B cell (primary cell): ENCODE data around the gene CERCAM. TPM values are rescaled to one million over a fixed set of nuclear protein-coding genes. Genes with fewer than 3 reads are reported as not detected.

Experiments used
- ATAC-seq: fragments of 200-7000 bp; cut with Tn5 transposase; one replicate; pipeline ENCODE4 v1.10.0; 2021; ENCODE audit warnings: low read depth, mild to moderate bottlenecking, moderate number of reproducible peaks, moderate library complexity
- CTCF ChIA-PET: fragments of 350-600 bp; sonication (Branson Sonifier 250); formaldehyde crosslinking; loops from one replicate; lab custom pipeline; 2021; ENCODE audit warnings: antibody characterized with exemption, inconsistent platforms; lab: Charles Lee
- POLR2A ChIA-PET: fragments of 350-600 bp; sonication (Branson Sonifier 250); formaldehyde crosslinking; loops from one replicate; lab custom pipeline; 2021; ENCODE audit warnings: antibody characterized with exemption; lab: Charles Lee
- DNase-seq: peaks from one replicate; pipeline ENCODE4 v3.0.0; 2013
- H2AFZ ChIP-seq: 2 replicates; pipeline ENCODE4 v1.6.1; 2012; ENCODE audit warnings: mild to moderate bottlenecking, low read depth, low read length; ENCODE audit not compliant: insufficient read depth, poor library complexity, severe bottlenecking
- H3K27ac ChIP-seq, 2 donors: 1 replicate in 1 of 2; 2 replicates in 1 of 2; pipeline ENCODE4 v1.5.1; 2012 to 2013; ENCODE audit warnings: low read length in 2 of 2, mild to moderate bottlenecking in 2 of 2, moderate library complexity in 1 of 2
- H3K27me3 ChIP-seq, 4 experiments: fragments of 200-600 bp in 1 of 4; sonication (generic) in 1 of 4; replicated peaks in 1 of 4; 1 replicate in 2 of 4; 2 replicates in 2 of 4; pipeline versions ENCODE4 v1.6.1 to v1.7.0; 2013 to 2016; ENCODE audit warnings: low read length in 3 of 4, mild to moderate bottlenecking in 2 of 4, mixed read lengths in 1 of 4, moderate library complexity in 1 of 4; ENCODE audit not compliant: insufficient read depth in 4 of 4, control insufficient read depth in 3 of 4; ENCODE audit errors: control extremely low read depth in 1 of 4
- H3K36me3 ChIP-seq, 2 experiments: replicated peaks in 1 of 2; 1 replicate in 1 of 2; 2 replicates in 1 of 2; pipeline versions ENCODE4 v1.6.1 to v1.7.1; 2013; ENCODE audit warnings: low read length in 1 of 2; ENCODE audit not compliant: insufficient read depth in 2 of 2, control insufficient read depth in 1 of 2; ENCODE audit errors: control extremely low read depth in 1 of 2, extremely low read depth in 1 of 2
- H3K4me1 ChIP-seq, 2 donors: fragments of 200-600 bp in 1 of 2; sonication (generic) in 1 of 2; 1 replicate in 1 of 2; 2 replicates in 1 of 2; pipeline versions ENCODE4 v1.5.1 to v1.6.1; 2013 to 2017; ENCODE audit warnings: low read length in 2 of 2; ENCODE audit not compliant: control insufficient read depth in 2 of 2, insufficient read depth in 2 of 2
- H3K4me2 ChIP-seq: replicated peaks from 2 replicates; pipeline ENCODE3; 2012; ENCODE audit warnings: mild to moderate bottlenecking, low read depth, low read length; ENCODE audit not compliant: poor library complexity, severe bottlenecking
- H3K4me3 ChIP-seq, 5 experiments: fragments of 200-600 bp in 1 of 5; sonication (generic) in 1 of 5; 1 replicate in 3 of 5; 2 replicates in 2 of 5; pipeline versions ENCODE4 v1.5.1 to v1.7.0; 2011 to 2016; ENCODE audit warnings: low read length in 4 of 5, mild to moderate bottlenecking in 4 of 5, low read depth in 2 of 5, control low read depth in 1 of 5, moderate library complexity in 1 of 5; ENCODE audit not compliant: insufficient read depth in 1 of 5; ENCODE audit errors: control extremely low read depth in 1 of 5, extremely low read depth in 1 of 5
- H3K79me2 ChIP-seq: fragments of 200-600 bp; sonication (generic); one replicate; pipeline ENCODE4 v1.6.0; 2016; ENCODE audit warnings: low read length; ENCODE audit not compliant: control insufficient read depth, insufficient read depth
- H3K9ac ChIP-seq: fragments of 200-600 bp; sonication (generic); 2 replicates; pipeline ENCODE4 v1.6.1; 2017; ENCODE audit warnings: mild to moderate bottlenecking, low read length, moderate library complexity
- H3K9me3 ChIP-seq, 3 donors: one replicate each; pipeline versions ENCODE4 v1.6.1 to v1.7.1; 2013; ENCODE audit warnings: low read length in 2 of 3; ENCODE audit not compliant: control insufficient read depth in 2 of 3, insufficient read depth in 1 of 3; ENCODE audit errors: control extremely low read depth in 1 of 3
- H4K20me1 ChIP-seq: 2 replicates; pipeline ENCODE4 v1.6.0; 2012; ENCODE audit warnings: mild to moderate bottlenecking, low read length; ENCODE audit not compliant: insufficient read depth, control insufficient read depth, poor library complexity, severe bottlenecking
- H3K27ac Mint-ChIP-seq: one replicate; pipeline ENCODE4 v1.8.0; 2021; ENCODE audit warnings: mixed read lengths
- H3K27me3 Mint-ChIP-seq: one replicate; pipeline ENCODE4 v1.8.0; 2021; ENCODE audit warnings: mixed read lengths
- H3K4me1 Mint-ChIP-seq: one replicate; pipeline ENCODE4 v1.8.0; 2021; ENCODE audit warnings: mixed read lengths
- H3K4me3 Mint-ChIP-seq: one replicate; pipeline ENCODE4 v1.8.0; 2021; ENCODE audit warnings: mixed read lengths
- H3K9me3 Mint-ChIP-seq: one replicate; pipeline ENCODE4 v1.8.0; 2022; ENCODE audit warnings: mixed read lengths; ENCODE audit not compliant: insufficient read depth
- EZH2 ChIP-seq: IDR thresholded peaks from 2 replicates; pipeline ENCODE4 v1.6.1; 2012; ENCODE audit warnings: borderline replicate concordance, low read depth, mild to moderate bottlenecking, moderate library complexity, low read length; ENCODE audit not compliant: insufficient read depth, poor library complexity, severe bottlenecking
- WGBS: methylation state at CpG from one replicate; pipeline ENCODE4 v1.1.5; 2013; ENCODE audit warnings: missing lambda C conversion rate; ENCODE audit not compliant: insufficient coverage; 5-methylcytosine and 5-hydroxymethylcytosine counted together
- intact Hi-C: fragments of 100-400 bp; cut with micrococcal nuclease; formaldehyde crosslinking; loops from one replicate; pipeline ENCODE4 v1.10.0; 2022
- polyA minus RNA-seq: library from RNA; depleted of rRNA, polyadenylated mRNA; stranded (reverse); fragments of >200 nt; gene quantifications from 2 replicates; pipeline ENCODE4 v1.2.3, GENCODE V29; 2012
- polyA plus RNA-seq: library from polyadenylated mRNA; depleted of rRNA; stranded (reverse); fragments of >200 nt; gene quantifications from 2 replicates; pipeline ENCODE4 v1.2.3, GENCODE V29; 2012
- total RNA-seq, 2 donors: library from RNA; stranded (reverse); fragments of 120-200 nt in 1 of 2; gene quantifications; 1 replicate in 1 of 2; 2 replicates in 1 of 2; pipeline versions ENCODE4 v1.2.3 to v1.2.4, GENCODE V29; 2013 to 2022
- TF ChIP-seq, protein P1 (sequence below): fragments of 200-600 bp; IDR thresholded peaks from one replicate; pipeline ENCODE4 v1.8.0; 2022; ENCODE audit warnings: antibody characterized with exemption, mild to moderate bottlenecking

The CERCAM gene
- total RNA-seq: 3.4 and 3.8 TPM in 2 replicates
- total RNA-seq (2013): 1.7 TPM
- polyA plus RNA-seq: 2.4 and 3.2 TPM in 2 replicates
- polyA minus RNA-seq: 2.4 and 3.1 TPM in 2 replicates

GRCh38 chr9:128420651-128421481 lies at the start of gene CERCAM:
Gene CERCAM, plus strand, starts transcription at chr9:128420857. Its CDS starts 21 bp downstream, at chr9:128420878.
- under 1% methylated on average over 55 of the region's 59 CpGs for WGBS
- Histone ChIP-seq H3K79me2 (no peaks in the 10 kb centered on the region), H3K4me1 (peaks cover 20 to 21% of the 10 kb centered on the region in 2 donors), H4K20me1 (no peaks in the 10 kb centered on the region), H2AFZ (peak within 1 kb of the TSS; percentile 99), H3K4me2 (peak within 1 kb of the TSS; percentile 94), H3K36me3 (no peaks in the 10 kb centered on the region), H3K27me3 (peaks cover 0 to 34% (median 8%) of the 10 kb centered on the region in 4 experiments), H3K4me3 (peak within 1 kb of the TSS; percentile 31 to 94 (median 73)), H3K9ac (peak within 1 kb of the TSS; percentile 90), H3K27ac (peak within 1 kb of the TSS in 1 of 2 donors; percentile 59), H3K9me3 (peaks cover 0 to 8% (median 0%) of the 10 kb centered on the region in 3 donors)
- intact Hi-C loops: loop anchor here (1.0 to 2.0 kb wide), 5 partner anchors 35 to 228 kb away; partner anchors contain the start of genes GLE1, ODF2 and URM1
- CTCF ChIA-PET: interaction anchor here (0.8 to 2.0 kb wide), 16 partner anchors 9 to 249 kb away, joined by 3 to 14 read pairs (median 5); partner anchors contain the start of genes GLE1, ODF2 and URM1
- H3K9me3 Mint-ChIP-seq: no peaks in the 10 kb centered on the region
- POLR2A ChIA-PET: interaction anchor here (0.6 to 1.4 kb wide), 3 partner anchors 35 to 331 kb away, joined by 3 to 8 read pairs (median 5); partner anchors contain the start of genes ODF2 and URM1
- peak; percentile 86 for ATAC-seq
- H3K4me3 Mint-ChIP-seq: peak within 1 kb of the TSS; percentile 82
- DNase-seq: peak; percentile 73
- H3K4me1 Mint-ChIP-seq: peaks cover 7% of the 10 kb centered on the region
- TF ChIP-seq EZH2: no peak
- TF ChIP-seq, protein P1, sequence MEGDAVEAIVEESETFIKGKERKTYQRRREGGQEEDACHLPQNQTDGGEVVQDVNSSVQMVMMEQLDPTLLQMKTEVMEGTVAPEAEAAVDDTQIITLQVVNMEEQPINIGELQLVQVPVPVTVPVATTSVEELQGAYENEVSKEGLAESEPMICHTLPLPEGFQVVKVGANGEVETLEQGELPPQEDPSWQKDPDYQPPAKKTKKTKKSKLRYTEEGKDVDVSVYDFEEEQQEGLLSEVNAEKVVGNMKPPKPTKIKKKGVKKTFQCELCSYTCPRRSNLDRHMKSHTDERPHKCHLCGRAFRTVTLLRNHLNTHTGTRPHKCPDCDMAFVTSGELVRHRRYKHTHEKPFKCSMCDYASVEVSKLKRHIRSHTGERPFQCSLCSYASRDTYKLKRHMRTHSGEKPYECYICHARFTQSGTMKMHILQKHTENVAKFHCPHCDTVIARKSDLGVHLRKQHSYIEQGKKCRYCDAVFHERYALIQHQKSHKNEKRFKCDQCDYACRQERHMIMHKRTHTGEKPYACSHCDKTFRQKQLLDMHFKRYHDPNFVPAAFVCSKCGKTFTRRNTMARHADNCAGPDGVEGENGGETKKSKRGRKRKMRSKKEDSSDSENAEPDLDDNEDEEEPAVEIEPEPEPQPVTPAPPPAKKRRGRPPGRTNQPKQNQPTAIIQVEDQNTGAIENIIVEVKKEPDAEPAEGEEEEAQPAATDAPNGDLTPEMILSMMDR: no peak
- peak within 1 kb of the TSS; percentile 26 for H3K27ac Mint-ChIP-seq
- H3K27me3 Mint-ChIP-seq: peaks cover 16% of the 10 kb centered on the region
